Gastrocnemius medialis (tissue), 4 donors: ENCODE measurements around the gene SCYGR6. TPM values are rescaled to one million over a fixed set of nuclear protein-coding genes. Genes with fewer than 3 reads are reported as not detected.

Source experiments
- ATAC-seq, 2 donors: fragments of 150-250 bp; one replicate each; pipeline ENCODE4 v1.9.1; 2016
- DNase-seq, 2 donors: peaks; one replicate each; pipeline ENCODE4 v3.0.0-alpha.2; 2019
- H3K27ac ChIP-seq, 4 donors: fragments of 200-600 bp; sonication (generic); 1 replicate in 1 of 4; 2 replicates in 3 of 4; pipeline ENCODE4 v1.5.1; 2016 to 2018; ENCODE audit warnings: mild to moderate bottlenecking in 2 of 4, moderate library complexity in 1 of 4
- H3K27me3 ChIP-seq, 3 donors: fragments of 200-600 bp; sonication (generic) in 2 of 3; 1 replicate in 1 of 3; 2 replicates in 2 of 3; pipeline versions ENCODE4 v1.5.1 to v1.6.0; 2016 to 2019; ENCODE audit warnings: mild to moderate bottlenecking in 1 of 3, moderate library complexity in 1 of 3
- H3K36me3 ChIP-seq, 2 donors: fragments of 200-600 bp; sonication (generic) in 1 of 2; one replicate each; pipeline ENCODE4 v1.5.1; 2017 to 2018
- H3K4me1 ChIP-seq, 2 donors: fragments of 200-600 bp; sonication (generic) in 1 of 2; one replicate each; pipeline ENCODE4 v1.5.1; 2016 to 2017; ENCODE audit warnings: mild to moderate bottlenecking in 2 of 2
- H3K4me3 ChIP-seq, 4 donors: fragments of 200-600 bp; sonication (generic) in 3 of 4; 1 replicate in 1 of 4; 2 replicates in 3 of 4; pipeline ENCODE4 v1.5.1; 2016 to 2019; ENCODE audit warnings: mild to moderate bottlenecking in 2 of 4
- H3K9me3 ChIP-seq, 3 donors: fragments of 200-600 bp; sonication (generic) in 2 of 3; 1 replicate in 1 of 3; 2 replicates in 2 of 3; pipeline ENCODE4 v1.5.1; 2016 to 2019
- POLR2A ChIP-seq, 2 donors: fragments of 450-650 bp; IDR thresholded peaks; one replicate each; pipeline ENCODE4 v1.6.1; 2017; ENCODE audit warnings: antibody characterized with exemption in 2 of 2, mild to moderate bottlenecking in 2 of 2, moderate library complexity in 2 of 2
- in situ Hi-C, 4 donors: fragments of 200-750 bp; cut with MboI; loops; one replicate each; pipeline versions ENCODE4 v1.15.0 to v1.8.0; 2017; ENCODE audit warnings: low sequenced_read_pairs in 4 of 4
- intact Hi-C: fragments of 100-400 bp; cut with DNase I; formaldehyde crosslinking; loops from one replicate; pipeline ENCODE4 v1.15.1; 2023; ENCODE audit warnings: low total_unique reads
- total RNA-seq, 4 donors: library from RNA; depleted of rRNA; stranded (reverse); fragments of >200 nt; gene quantifications; one replicate each; pipeline versions ENCODE4 v1.1.0 to v1.2.3, GENCODE V29; 2016
- TF ChIP-seq, protein P1 (sequence below), 5 experiments: fragments of 450-650 bp in 3 of 5; fragments of 200-600 bp in 2 of 5; sonication (generic) in 2 of 5; IDR thresholded peaks in 4 of 5; conservative IDR thresholded peaks in 1 of 5; 1 replicate in 4 of 5; 2 replicates in 1 of 5; pipeline ENCODE4 v1.5.1; 2016 to 2019; ENCODE audit warnings: antibody characterized with exemption in 5 of 5, mild to moderate bottlenecking in 3 of 5, moderate library complexity in 3 of 5

SCYGR6 gene, protein sequence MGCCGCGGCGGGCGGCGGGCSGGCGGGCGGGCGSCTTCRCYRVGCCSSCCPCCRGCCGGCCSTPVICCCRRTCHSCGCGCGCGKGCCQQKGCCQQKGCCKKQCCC
- not detected for total RNA-seq

DNA sequence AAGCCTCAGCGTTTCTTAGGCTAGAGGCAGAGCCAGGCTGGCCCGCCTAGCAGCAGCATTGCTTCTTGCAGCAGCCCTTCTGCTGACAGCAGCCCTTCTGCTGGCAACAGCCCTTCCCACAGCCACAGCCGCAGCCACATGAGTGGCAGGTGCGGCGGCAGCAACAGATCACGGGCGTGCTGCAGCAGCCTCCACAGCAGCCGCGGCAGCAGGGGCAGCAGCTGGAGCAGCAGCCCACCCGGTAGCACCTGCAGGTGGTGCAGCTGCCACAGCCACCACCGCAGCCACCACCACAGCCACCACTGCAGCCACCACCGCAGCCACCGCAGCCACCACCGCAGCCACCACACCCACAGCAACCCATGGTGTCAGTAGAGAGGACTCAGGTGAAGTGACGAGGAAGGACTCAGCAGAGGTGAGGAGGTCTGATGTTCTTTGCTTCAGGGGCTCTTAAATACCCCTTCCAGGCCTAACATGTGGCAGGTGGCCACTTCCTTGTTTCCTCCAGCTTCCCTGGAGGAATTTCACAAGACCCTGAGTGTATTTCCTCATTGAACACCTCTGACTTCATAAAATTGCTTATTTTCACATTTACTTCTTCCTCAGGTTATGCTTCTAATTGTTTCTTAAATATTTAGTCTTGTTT, at the start of gene SCYGR6:
Gene SCYGR6, minus strand, starts transcription at position 364 of the 646 bp plus-strand sequence. Its CDS starts 0 bp downstream, at position 364.
- H3K4me3 ChIP-seq: no peak within 1 kb of the TSS
- H3K36me3 ChIP-seq: no peaks in the 10 kb centered on the region
- H3K4me1 ChIP-seq: no peaks in the 10 kb centered on the region
- in situ Hi-C loops (no loop called here), intact Hi-C loops (no loop called here)
- no peak for TF ChIP-seq POLR2A (IDR thresholded peaks at IDR 0.05)
- TF ChIP-seq, protein P1, sequence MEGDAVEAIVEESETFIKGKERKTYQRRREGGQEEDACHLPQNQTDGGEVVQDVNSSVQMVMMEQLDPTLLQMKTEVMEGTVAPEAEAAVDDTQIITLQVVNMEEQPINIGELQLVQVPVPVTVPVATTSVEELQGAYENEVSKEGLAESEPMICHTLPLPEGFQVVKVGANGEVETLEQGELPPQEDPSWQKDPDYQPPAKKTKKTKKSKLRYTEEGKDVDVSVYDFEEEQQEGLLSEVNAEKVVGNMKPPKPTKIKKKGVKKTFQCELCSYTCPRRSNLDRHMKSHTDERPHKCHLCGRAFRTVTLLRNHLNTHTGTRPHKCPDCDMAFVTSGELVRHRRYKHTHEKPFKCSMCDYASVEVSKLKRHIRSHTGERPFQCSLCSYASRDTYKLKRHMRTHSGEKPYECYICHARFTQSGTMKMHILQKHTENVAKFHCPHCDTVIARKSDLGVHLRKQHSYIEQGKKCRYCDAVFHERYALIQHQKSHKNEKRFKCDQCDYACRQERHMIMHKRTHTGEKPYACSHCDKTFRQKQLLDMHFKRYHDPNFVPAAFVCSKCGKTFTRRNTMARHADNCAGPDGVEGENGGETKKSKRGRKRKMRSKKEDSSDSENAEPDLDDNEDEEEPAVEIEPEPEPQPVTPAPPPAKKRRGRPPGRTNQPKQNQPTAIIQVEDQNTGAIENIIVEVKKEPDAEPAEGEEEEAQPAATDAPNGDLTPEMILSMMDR (IDR thresholded peaks at IDR 0.05 in 4 of 5, conservative IDR thresholded peaks at IDR 0.05 in 1 of 5): no peak
- ATAC-seq (no peak), DNase-seq (no peak)
- H3K9me3 ChIP-seq: no peaks in the 10 kb centered on the region
- no peak within 1 kb of the TSS for H3K27ac ChIP-seq
- peaks cover 0 to 4% (median 0%) of the 10 kb centered on the region in 3 donors for H3K27me3 ChIP-seq

DNA sequence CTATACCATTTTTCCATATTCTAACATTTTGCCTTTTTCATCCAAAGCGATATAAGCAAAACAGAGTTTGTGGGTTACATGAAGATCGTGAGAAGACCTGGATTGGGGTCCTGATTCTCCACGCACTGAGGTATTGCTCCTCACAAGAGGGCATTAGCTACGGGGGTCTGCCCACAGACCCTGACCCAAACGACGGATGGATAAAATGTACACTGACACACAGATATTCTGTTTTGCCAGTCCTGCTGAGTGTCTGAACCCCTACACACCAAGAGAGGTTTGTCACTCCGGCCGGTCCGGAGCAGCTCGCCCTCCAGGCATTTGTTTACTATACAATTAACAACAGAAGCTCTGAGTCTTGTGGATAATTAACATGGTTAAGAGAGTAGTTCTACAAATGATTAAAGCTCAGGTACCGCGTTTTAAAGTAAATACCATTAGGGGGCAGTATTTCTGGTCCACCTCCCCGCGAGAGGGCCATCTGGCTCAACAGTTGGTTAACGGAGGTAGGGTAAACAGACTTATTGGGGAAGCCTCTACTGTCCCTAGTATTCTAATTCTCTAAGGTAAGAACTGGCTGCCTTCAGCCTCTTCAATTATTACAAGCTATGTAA, 49.6 kb upstream of the SCYGR6 start:
- no peak for TF ChIP-seq POLR2A (IDR thresholded peaks at IDR 0.05)
- Histone ChIP-seq H3K4me3 (no peak overlapping the region), H3K9me3 (no peaks in the 10 kb centered on the region), H3K36me3 (no peaks in the 10 kb centered on the region), H3K27ac (no peak overlapping the region), H3K4me1 (no peaks in the 10 kb centered on the region), H3K27me3 (no peaks in the 10 kb centered on the region)
- in situ Hi-C loops: loop anchor here in 3 of 4 donors (5.0 to 25.0 kb wide), 3 partner anchors 287 to 312 kb away; partner anchors contain the start of gene AGFG1 (in 1 of the 3)
- DNase-seq (no peak), ATAC-seq (no peak)
- intact Hi-C loops: no loop called here

DNA sequence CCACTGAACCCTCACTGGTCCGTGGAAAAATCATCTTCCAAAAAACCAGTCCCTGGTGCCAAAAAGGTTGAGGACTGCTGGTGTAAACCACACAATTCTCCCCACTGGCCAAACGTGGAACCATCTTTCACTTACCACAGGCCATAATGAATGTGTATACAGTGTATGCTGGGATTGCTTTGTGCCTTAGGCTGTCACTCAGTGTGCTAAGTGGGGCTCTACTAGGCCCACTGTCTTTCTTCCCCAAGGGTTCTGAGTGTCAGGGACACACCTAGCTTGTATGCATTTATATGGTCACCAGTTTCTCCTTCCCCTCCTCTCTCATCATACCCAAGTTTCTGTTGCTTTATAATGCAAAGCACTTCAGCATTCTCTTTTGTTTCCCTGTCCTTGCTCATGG, 48.4 kb upstream of the SCYGR6 start:
- Histone ChIP-seq H3K4me3 (no peak overlapping the region), H3K36me3 (no peaks in the 10 kb centered on the region), H3K27ac (no peak overlapping the region), H3K9me3 (no peaks in the 10 kb centered on the region), H3K4me1 (no peaks in the 10 kb centered on the region), H3K27me3 (no peaks in the 10 kb centered on the region)
- in situ Hi-C loops (loop anchor here in 3 of 4 donors (5.0 to 25.0 kb wide), 3 partner anchors 286 to 311 kb away; partner anchors contain the start of gene AGFG1 (in 1 of the 3)), intact Hi-C loops (no loop called here)
- DNase-seq (no peak), ATAC-seq (no peak)
- no peak for TF ChIP-seq POLR2A (IDR thresholded peaks at IDR 0.05)
- TF ChIP-seq, protein P1 (IDR thresholded peaks at IDR 0.05 in 4 of 5, conservative IDR thresholded peaks at IDR 0.05 in 1 of 5): no peak

DNA sequence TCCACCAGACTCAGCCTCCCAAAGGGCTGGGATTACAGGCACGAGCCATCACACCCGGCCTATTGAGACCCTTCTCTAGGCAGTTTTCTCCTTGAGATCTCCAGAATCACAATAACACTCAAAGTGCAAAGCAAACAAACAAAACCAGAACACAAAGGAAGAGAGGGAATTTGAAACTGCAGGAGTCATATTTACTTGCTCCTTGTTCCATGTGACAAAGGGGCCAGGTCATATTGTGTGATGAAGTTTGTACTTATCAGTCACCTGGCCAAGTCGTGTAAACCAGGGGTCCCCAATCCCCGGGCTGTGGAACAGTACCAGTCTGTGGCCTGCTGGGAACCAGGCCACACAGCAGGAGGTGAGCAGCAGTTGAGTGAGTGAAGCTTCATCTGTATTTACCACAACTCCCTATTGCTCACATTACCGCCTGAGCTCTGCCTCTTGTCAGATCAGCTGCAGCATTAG, 47.7 kb upstream of the SCYGR6 start:
- no peak overlapping the region for H3K27ac ChIP-seq
- no peak for TF ChIP-seq POLR2A (IDR thresholded peaks at IDR 0.05)
- TF ChIP-seq, protein P1 (IDR thresholded peaks at IDR 0.05 in 4 of 5, conservative IDR thresholded peaks at IDR 0.05 in 1 of 5): no peak
- ATAC-seq: no peak
- H3K4me1 ChIP-seq: no peaks in the 10 kb centered on the region
- H3K9me3 ChIP-seq: no peaks in the 10 kb centered on the region
- in situ Hi-C loops (loop anchor here in 3 of 4 donors (5.0 to 25.0 kb wide), 3 partner anchors 285 to 310 kb away; partner anchors contain the start of gene AGFG1 (in 1 of the 3)), intact Hi-C loops (no loop called here)
- no peak for DNase-seq
- no peaks in the 10 kb centered on the region for H3K27me3 ChIP-seq
- no peak overlapping the region for H3K4me3 ChIP-seq
- no peaks in the 10 kb centered on the region for H3K36me3 ChIP-seq

DNA sequence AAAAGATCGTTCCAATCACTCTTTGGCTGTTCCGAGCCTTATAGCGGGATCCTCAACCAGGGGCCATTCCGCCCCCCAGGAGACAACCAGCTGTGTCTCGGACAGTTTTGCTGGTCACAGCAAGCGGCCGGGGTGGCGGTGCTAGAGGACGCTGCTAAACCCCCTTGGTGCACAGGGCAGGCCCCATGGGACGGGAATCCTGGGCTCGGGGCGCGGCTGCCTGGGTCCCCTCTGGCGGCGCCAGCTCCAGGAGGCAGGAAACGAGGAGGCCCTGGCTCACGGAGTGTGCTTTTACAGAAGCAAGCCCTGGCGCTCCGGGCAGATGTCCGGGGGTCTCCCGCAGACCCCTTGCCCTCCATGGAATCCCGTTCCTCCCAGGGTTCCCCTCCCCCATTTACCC, 43.3 kb upstream of the SCYGR6 start:
- ATAC-seq (no peak), DNase-seq (no peak)
- H3K27ac ChIP-seq: no peak overlapping the region
- in situ Hi-C loops: loop anchor here (5.0 to 25.0 kb wide), 7 partner anchors 103 to 363 kb away; partner anchors contain the start of genes AGFG1 (in 1 of the 4) and SCYGR5 (in 1 of the 4)
- H3K9me3 ChIP-seq: no peaks in the 10 kb centered on the region
- no peak overlapping the region for H3K4me3 ChIP-seq
- no peaks in the 10 kb centered on the region for H3K4me1 ChIP-seq
- intact Hi-C loops: loop anchor here (2.0 kb wide), 1 partner anchor 109 kb away; no protein-coding TSS in a partner anchor
- H3K36me3 ChIP-seq: no peaks in the 10 kb centered on the region
- no peak for TF ChIP-seq POLR2A (IDR thresholded peaks at IDR 0.05)
- TF ChIP-seq, protein P1 (IDR thresholded peaks at IDR 0.05 in 4 of 5, conservative IDR thresholded peaks at IDR 0.05 in 1 of 5): no peak
- no peaks in the 10 kb centered on the region for H3K27me3 ChIP-seq
